Measurements from ENCODE around the gene ZNF236. TPM values are rescaled to one million over a fixed set of nuclear protein-coding genes. Genes with fewer than 3 reads are reported as not detected.
A peak's percentile ranks its signal among the peaks of the same experiment; 100 is the strongest.

ZNF236 gene
- total and polyA plus RNA-seq, 2 donors (not counting 1 experiment from before 2014, with no cell fraction given): 8.9 to 39.5 TPM

GRCh38 chr18:76970770-76971559 is 148.6 kb downstream of the ZNF236 start:
- Histone ChIP-seq H3K4me2 (replicated peaks; ENCODE audit: low read depth, low read length, poor library complexity, severe bottlenecking) (no peak overlapping the region), H4K20me1 (ENCODE audit: control insufficient read depth, insufficient read depth, low read length, poor library complexity, severe bottlenecking) (no peaks in the 10 kb centered on the region), H3K27ac (ENCODE audit: low read length in 2 of 2) (peak overlapping the region; percentile 15 to 52), H3K36me3 (replicated peaks in 1 of 2; ENCODE audit: control extremely low read depth in 1 of 2, control insufficient read depth in 1 of 2, extremely low read depth in 1 of 2, insufficient read depth in 2 of 2, low read length in 1 of 2) (peaks cover 0 to 9% of the 10 kb centered on the region in 2 experiments), H3K4me1 (ENCODE audit: control insufficient read depth in 2 of 2, insufficient read depth in 2 of 2, low read length in 2 of 2) (peaks cover 24 to 27% of the 10 kb centered on the region in 2 donors), H3K79me2 (ENCODE audit: control insufficient read depth, insufficient read depth, low read length) (peaks cover 9% of the 10 kb centered on the region), H2AFZ (ENCODE audit: insufficient read depth, low read depth, low read length, poor library complexity, severe bottlenecking) (peak overlapping the region; percentile 6), H3K27me3 (replicated peaks in 1 of 4; ENCODE audit: control extremely low read depth in 1 of 4, control insufficient read depth in 3 of 4, insufficient read depth in 4 of 4, low read length in 3 of 4) (no peaks in the 10 kb centered on the region), H3K9ac (ENCODE audit: low read length) (no peak overlapping the region), H3K4me3 (ENCODE audit: control extremely low read depth in 1 of 5, extremely low read depth in 1 of 5, insufficient read depth in 1 of 5, low read depth in 2 of 5, low read length in 4 of 5) (no peak overlapping the region), H3K9me3 (ENCODE audit: control extremely low read depth in 1 of 3, control insufficient read depth in 2 of 3, insufficient read depth in 1 of 3, low read length in 2 of 3) (peaks cover 0 to 4% (median 0%) of the 10 kb centered on the region in 3 donors)
- ATAC-seq (ENCODE audit: low read depth): no peak
- intact Hi-C loops (cut with micrococcal nuclease): no loop called here
- no peaks in the 10 kb centered on the region for H3K27me3 Mint-ChIP-seq
- ChIA-PET POLR2A (no interaction called here), CTCF (interaction anchor here (0.9 to 15.9 kb wide), 3 partner anchors 9 to 38 kb away, joined by 3 to 287 read pairs (median 4); no protein-coding TSS in a partner anchor)
- no peak for TF ChIP-seq EZH2 (IDR thresholded peaks at IDR 0.05; ENCODE audit: borderline replicate concordance, insufficient read depth, low read depth, low read length, poor library complexity, severe bottlenecking)
- TF ChIP-seq CTCF (IDR thresholded peaks at IDR 0.05): no peak
- DNase-seq: no peak
- H3K4me1 Mint-ChIP-seq: peaks cover 12% of the 10 kb centered on the region
- 81% methylated on average over 8 of the region's 11 CpGs for WGBS (ENCODE audit: insufficient coverage)
- no peak overlapping the region for H3K4me3 Mint-ChIP-seq
- H3K9me3 Mint-ChIP-seq (ENCODE audit: insufficient read depth): no peaks in the 10 kb centered on the region
- H3K27ac Mint-ChIP-seq: peak overlapping the region; percentile 71

- Histone ChIP-seq H3K4me2 (replicated peaks; ENCODE audit: low read depth, low read length, poor library complexity, severe bottlenecking) (no peak overlapping the region), H3K4me1 (ENCODE audit: control insufficient read depth in 2 of 2, insufficient read depth in 2 of 2, low read length in 2 of 2) (peaks cover 20 to 21% of the 10 kb centered on the region in 2 donors), H3K79me2 (ENCODE audit: control insufficient read depth, insufficient read depth, low read length) (no peaks in the 10 kb centered on the region), H2AFZ (ENCODE audit: insufficient read depth, low read depth, low read length, poor library complexity, severe bottlenecking) (no peak overlapping the region), H3K4me3 (ENCODE audit: control extremely low read depth in 1 of 5, extremely low read depth in 1 of 5, insufficient read depth in 1 of 5, low read depth in 2 of 5, low read length in 4 of 5) (no peak overlapping the region), H3K36me3 (replicated peaks in 1 of 2; ENCODE audit: control extremely low read depth in 1 of 2, control insufficient read depth in 1 of 2, extremely low read depth in 1 of 2, insufficient read depth in 2 of 2, low read length in 1 of 2) (peaks cover 0 to 9% of the 10 kb centered on the region in 2 experiments), H3K27me3 (replicated peaks in 1 of 4; ENCODE audit: control extremely low read depth in 1 of 4, control insufficient read depth in 3 of 4, insufficient read depth in 4 of 4, low read length in 3 of 4) (no peaks in the 10 kb centered on the region), H3K9ac (ENCODE audit: low read length) (no peak overlapping the region), H3K27ac (ENCODE audit: low read length in 2 of 2) (no peak overlapping the region), H4K20me1 (ENCODE audit: control insufficient read depth, insufficient read depth, low read length, poor library complexity, severe bottlenecking) (no peaks in the 10 kb centered on the region), H3K9me3 (ENCODE audit: control extremely low read depth in 1 of 3, control insufficient read depth in 2 of 3, insufficient read depth in 1 of 3, low read length in 2 of 3) (no peaks in the 10 kb centered on the region)
- no peaks in the 10 kb centered on the region for H3K27me3 Mint-ChIP-seq
- DNase-seq: no peak
- ChIA-PET CTCF (interaction anchor here (1.6 to 15.9 kb wide), 2 partner anchors 8 to 39 kb away, joined by 4 to 287 read pairs; no protein-coding TSS in a partner anchor), POLR2A (no interaction called here)
- H3K9me3 Mint-ChIP-seq (ENCODE audit: insufficient read depth): no peaks in the 10 kb centered on the region
- no peak overlapping the region for H3K27ac Mint-ChIP-seq
- TF ChIP-seq EZH2 (IDR thresholded peaks at IDR 0.05; ENCODE audit: borderline replicate concordance, insufficient read depth, low read depth, low read length, poor library complexity, severe bottlenecking) (no peak), CTCF (IDR thresholded peaks at IDR 0.05) (no peak)
- intact Hi-C loops (cut with micrococcal nuclease): no loop called here
- no peak overlapping the region for H3K4me3 Mint-ChIP-seq
- WGBS (ENCODE audit: insufficient coverage): 96% methylated on average over 4 of the region's 6 CpGs
- ATAC-seq (ENCODE audit: low read depth): no peak
- peaks cover 22% of the 10 kb centered on the region for H3K4me1 Mint-ChIP-seq
Measured at GRCh38 chr18:76972241-76972640, 149.9 kb downstream of the ZNF236 start.
